Ascending aorta (tissue), 2 donors: ENCODE data around the gene EMP3. TPM values are rescaled to one million over a fixed set of nuclear protein-coding genes. Genes with fewer than 3 reads are reported as not detected.
"Not testable (repeated sequence)": the region's sequence is repeated elsewhere in the genome, so short reads cannot be mapped to it uniquely, and the experiment has no call there.

Experiments used
- DNase-seq, 2 donors: peaks; one replicate each; pipeline ENCODE4 v3.0.0-alpha.2; 2019; ENCODE audit warnings: low spot score in 2 of 2
- H3K27ac ChIP-seq, 2 donors: fragments of 200-600 bp; sonication (generic); one replicate each; pipeline ENCODE4 v1.5.1; 2016 to 2017; ENCODE audit warnings: mild to moderate bottlenecking in 1 of 2
- H3K27me3 ChIP-seq: fragments of 200-600 bp; sonication (generic); one replicate; pipeline ENCODE4 v1.5.1; 2017
- H3K36me3 ChIP-seq, 2 donors: fragments of 200-600 bp; sonication (generic); one replicate each; pipeline ENCODE4 v1.5.1; 2016
- H3K4me1 ChIP-seq, 2 donors: fragments of 200-600 bp; sonication (generic); one replicate each; pipeline ENCODE4 v1.5.1; 2016 to 2017; ENCODE audit warnings: mild to moderate bottlenecking in 1 of 2
- H3K4me3 ChIP-seq, 2 donors: fragments of 200-600 bp; sonication (generic); one replicate each; pipeline ENCODE4 v1.5.1; 2016 to 2017; ENCODE audit warnings: mild to moderate bottlenecking in 1 of 2
- H3K9me3 ChIP-seq, 2 donors: fragments of 200-600 bp; sonication (generic); one replicate each; pipeline ENCODE4 v1.5.1; 2016
- intact Hi-C: fragments of 100-400 bp; cut with DNase I; formaldehyde crosslinking; loops from one replicate; pipeline ENCODE4 v1.15.1; 2023
- total RNA-seq: library from RNA; depleted of rRNA; stranded (reverse); fragments of >200 nt; gene quantifications from one replicate; pipeline ENCODE4 v1.1.0, GENCODE V29; 2016
- TF ChIP-seq, protein P1 (sequence below), 3 experiments: fragments of 200-600 bp in 2 of 3; fragments of 450-650 bp in 1 of 3; sonication (generic) in 2 of 3; IDR thresholded peaks; one replicate each; pipeline ENCODE4 v1.5.1; 2016 to 2019; ENCODE audit warnings: antibody characterized with exemption in 3 of 3, mild to moderate bottlenecking in 1 of 3, moderate library complexity in 1 of 3

Gene EMP3
- total RNA-seq, 1 donor from 2014 or later, result 18.2 TPM

DNA sequence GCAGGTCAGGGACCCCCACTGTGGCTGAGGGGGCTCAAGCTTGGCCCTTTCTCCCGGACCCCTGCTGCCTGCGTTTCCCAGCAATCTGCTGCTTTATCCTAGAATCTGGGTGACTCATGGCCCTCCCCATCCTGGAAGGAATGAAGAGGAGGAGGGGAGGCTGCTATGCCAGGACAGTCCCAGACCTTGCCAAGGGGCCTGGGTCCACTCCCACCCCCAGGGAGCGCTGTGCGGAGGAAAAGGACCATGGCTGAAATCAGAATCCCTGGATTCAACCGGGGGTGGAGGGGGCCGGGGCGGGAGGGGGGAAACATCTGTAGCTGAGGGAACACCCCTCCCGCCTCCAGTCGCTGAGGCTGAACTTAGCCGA, 35.0 kb upstream of the EMP3 start:
- H3K27ac ChIP-seq, result no peak overlapping the region
- peak overlapping the region; percentile 45 to 59 for H3K4me3 ChIP-seq
- no peak for DNase-seq

DNA sequence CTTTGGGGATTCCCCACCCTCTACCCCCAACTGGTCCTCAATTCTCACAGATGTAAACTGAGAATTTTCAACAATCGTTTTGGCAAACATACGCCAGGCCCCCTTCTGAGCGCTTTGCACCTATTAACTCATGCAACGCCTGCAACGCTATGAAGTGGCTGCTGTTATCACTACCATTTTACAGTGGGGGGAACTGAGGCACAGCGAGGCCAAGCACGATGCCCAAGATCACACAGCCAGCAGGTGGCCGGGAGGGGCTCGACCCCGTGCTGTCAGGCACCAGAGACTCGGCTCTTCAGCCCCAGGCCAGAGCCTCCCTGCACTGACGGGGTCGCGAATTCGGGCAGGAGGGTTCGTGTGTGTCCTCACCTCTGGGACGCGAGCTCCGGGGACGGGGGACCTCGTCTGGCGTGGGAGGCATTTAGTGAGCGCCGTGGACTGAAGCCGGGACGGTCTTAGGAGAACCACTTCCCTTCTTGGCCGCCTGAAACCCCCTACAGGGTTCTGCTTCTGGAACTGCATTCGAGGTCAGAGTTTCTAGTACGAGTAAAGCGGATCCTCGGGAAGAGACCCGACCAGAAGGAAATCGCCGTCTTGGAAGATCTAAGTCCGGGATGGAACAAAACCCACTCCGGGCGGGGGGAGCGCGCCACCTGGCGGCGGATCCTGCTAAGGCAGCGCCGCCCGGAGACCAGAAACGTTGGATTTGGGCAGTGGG, 34.4 kb upstream of the EMP3 start:
- H3K27ac ChIP-seq, result no peak overlapping the region
- no peaks in the 10 kb centered on the region for H3K36me3 ChIP-seq
- intact Hi-C loops, result loop anchor here (1.0 kb wide), 2 partner anchors 24 to 42 kb away; no protein-coding TSS in a partner anchor

More for the DNA sequence above, 35.0 kb upstream of the EMP3 start:
- H3K4me1 ChIP-seq, result peaks cover 7 to 8% of the 10 kb centered on the region in 2 donors
- no peaks in the 10 kb centered on the region for H3K27me3 ChIP-seq
- no peaks in the 10 kb centered on the region for H3K36me3 ChIP-seq
- intact Hi-C loops, result no loop called here
- TF ChIP-seq, protein P1, sequence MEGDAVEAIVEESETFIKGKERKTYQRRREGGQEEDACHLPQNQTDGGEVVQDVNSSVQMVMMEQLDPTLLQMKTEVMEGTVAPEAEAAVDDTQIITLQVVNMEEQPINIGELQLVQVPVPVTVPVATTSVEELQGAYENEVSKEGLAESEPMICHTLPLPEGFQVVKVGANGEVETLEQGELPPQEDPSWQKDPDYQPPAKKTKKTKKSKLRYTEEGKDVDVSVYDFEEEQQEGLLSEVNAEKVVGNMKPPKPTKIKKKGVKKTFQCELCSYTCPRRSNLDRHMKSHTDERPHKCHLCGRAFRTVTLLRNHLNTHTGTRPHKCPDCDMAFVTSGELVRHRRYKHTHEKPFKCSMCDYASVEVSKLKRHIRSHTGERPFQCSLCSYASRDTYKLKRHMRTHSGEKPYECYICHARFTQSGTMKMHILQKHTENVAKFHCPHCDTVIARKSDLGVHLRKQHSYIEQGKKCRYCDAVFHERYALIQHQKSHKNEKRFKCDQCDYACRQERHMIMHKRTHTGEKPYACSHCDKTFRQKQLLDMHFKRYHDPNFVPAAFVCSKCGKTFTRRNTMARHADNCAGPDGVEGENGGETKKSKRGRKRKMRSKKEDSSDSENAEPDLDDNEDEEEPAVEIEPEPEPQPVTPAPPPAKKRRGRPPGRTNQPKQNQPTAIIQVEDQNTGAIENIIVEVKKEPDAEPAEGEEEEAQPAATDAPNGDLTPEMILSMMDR (IDR thresholded peaks at IDR 0.05), result peak in 1 of 3 experiments; percentile 11
- H3K9me3 ChIP-seq, result no peaks in the 10 kb centered on the region

DNA sequence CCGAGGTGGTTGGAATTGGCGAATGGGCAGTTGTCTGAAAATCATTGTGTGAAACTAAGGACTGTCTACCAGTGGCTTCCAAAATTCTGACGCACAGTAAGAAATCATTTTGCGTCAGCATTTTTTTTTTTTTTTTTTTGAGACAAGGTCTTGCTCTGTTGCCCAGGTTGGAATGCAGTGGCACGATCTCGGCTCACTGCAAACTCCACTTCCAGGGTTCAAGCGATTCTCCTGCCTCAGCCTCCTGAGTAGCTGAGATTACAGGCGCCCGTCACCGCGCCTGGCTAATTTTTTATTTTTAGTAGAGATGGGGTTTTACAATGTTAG, 33.9 kb upstream of the EMP3 start:
- H3K27me3 ChIP-seq, H3K9me3 ChIP-seq, H3K4me1 ChIP-seq, H3K27ac ChIP-seq, DNase-seq, H3K36me3 ChIP-seq: not testable (repeated sequence)
- intact Hi-C loops, result loop anchor here (1.0 kb wide), 2 partner anchors 24 to 42 kb away; no protein-coding TSS in a partner anchor
- H3K4me3 ChIP-seq, result peak overlapping the region in 1 of 2 donors; percentile 59

More for the DNA sequence above, 34.4 kb upstream of the EMP3 start:
- no peaks in the 10 kb centered on the region for H3K9me3 ChIP-seq
- TF ChIP-seq, protein P1 (IDR thresholded peaks at IDR 0.05), result peak; percentile 94 to 98 (median 96)
- H3K27me3 ChIP-seq, result no peaks in the 10 kb centered on the region
- peak in 1 of 2 donors; percentile 86 for DNase-seq
- H3K4me3 ChIP-seq, result peak overlapping the region; percentile 45 to 59
- peaks cover 7 to 8% of the 10 kb centered on the region in 2 donors for H3K4me1 ChIP-seq

DNA sequence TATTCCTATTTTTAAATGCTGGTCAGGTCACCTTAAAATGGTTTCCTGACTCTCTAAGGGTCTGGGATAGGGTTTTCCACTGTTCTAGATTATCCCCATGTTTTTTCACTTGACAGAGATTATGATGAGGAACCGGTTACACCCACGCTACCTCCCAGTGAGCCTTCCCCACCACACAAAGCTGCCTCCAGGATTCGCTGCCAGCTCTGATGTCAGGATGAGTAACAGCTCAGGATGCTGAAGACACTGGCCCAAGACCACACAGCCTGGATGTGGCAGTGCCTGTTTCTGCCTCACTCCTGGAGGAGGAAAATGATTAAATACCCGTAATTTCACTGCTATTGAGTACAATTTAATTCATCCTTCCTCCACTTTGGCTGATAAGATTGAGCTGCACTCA, 32.6 kb upstream of the EMP3 start:
- TF ChIP-seq, protein P1 (IDR thresholded peaks at IDR 0.05), result no peak
- H3K9me3 ChIP-seq, result no peaks in the 10 kb centered on the region
- no peaks in the 10 kb centered on the region for H3K27me3 ChIP-seq
- peaks cover 7 to 8% of the 10 kb centered on the region in 2 donors for H3K4me1 ChIP-seq
- H3K27ac ChIP-seq, result no peak overlapping the region
- no peak for DNase-seq
- intact Hi-C loops, result no loop called here
- H3K36me3 ChIP-seq, result no peaks in the 10 kb centered on the region
- no peak overlapping the region for H3K4me3 ChIP-seq

DNA sequence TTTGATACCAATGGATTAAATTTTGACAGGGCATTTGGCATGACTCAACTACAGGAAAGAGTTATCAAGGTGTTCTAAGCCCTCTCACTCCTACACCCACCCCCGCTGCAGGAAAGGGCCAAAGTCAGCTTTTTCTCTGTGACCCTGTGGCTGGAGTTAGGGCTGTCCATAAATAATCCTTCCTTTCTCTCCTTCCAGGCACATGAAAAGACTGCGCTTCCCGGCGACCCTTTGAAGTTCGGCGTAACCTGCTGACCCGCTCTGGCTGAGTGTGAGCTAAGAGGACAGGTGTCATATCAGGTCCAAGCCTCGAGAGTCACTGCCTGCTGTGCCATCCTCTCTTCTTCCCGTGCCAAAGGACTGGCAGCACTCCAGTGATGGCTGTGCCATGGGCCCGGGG, 29.9 kb upstream of the EMP3 start:
- Histone ChIP-seq H3K4me1 (peaks cover 6% of the 10 kb centered on the region in 2 donors), H3K27me3 (no peaks in the 10 kb centered on the region), H3K4me3 (no peak overlapping the region), H3K9me3 (no peaks in the 10 kb centered on the region), H3K27ac (no peak overlapping the region), H3K36me3 (no peaks in the 10 kb centered on the region)
- no peak for DNase-seq
- TF ChIP-seq, protein P1 (IDR thresholded peaks at IDR 0.05), result no peak
- intact Hi-C loops, result no loop called here

DNA sequence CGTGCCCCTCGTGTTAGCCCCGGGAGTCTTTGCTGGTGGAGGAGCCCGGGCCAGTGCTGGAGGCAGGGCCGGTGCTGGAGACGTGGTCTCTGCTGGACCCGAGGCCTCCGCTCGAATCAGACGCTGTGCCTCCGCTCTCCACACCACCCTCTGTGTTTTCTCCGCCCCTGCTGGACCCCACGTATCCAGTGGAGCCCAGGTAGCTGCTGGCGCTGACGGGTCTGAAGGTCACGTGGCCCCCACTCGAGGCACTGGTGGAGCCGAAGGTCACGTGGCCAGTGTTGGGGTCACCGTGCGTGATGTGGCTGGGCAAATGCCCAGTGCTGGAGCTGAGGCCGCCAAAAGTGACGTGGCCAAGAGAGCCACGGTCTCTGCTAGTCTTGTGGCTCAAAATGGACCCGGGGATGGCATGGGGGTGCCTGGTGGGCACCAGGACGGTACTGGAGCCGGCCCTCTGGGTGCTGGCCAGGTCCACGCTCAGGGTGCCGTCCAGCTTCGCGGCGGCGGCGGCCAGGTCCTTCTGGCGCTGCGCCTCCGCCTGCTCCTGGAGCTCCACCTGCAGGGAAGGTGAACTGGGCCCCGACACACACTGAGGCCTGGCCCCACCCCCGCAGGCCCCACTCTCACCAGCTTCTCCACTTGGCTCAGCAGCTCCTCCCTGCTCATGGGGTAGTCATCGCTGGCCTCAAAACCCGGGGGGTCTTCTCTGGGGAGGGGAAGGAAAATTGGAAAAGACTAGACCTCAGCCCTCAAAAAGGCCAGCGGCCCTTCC, 28.2 kb upstream of the EMP3 start:
- intact Hi-C loops, result no loop called here
- no peaks in the 10 kb centered on the region for H3K4me1 ChIP-seq
- TF ChIP-seq, protein P1 (IDR thresholded peaks at IDR 0.05), result no peak
- H3K9me3 ChIP-seq, result no peaks in the 10 kb centered on the region
- no peak for DNase-seq
- no peaks in the 10 kb centered on the region for H3K27me3 ChIP-seq
- H3K36me3 ChIP-seq, result no peaks in the 10 kb centered on the region
- no peak overlapping the region for H3K27ac ChIP-seq
- no peak overlapping the region for H3K4me3 ChIP-seq
